GM21423 (cell line): ENCODE results near the gene KLHL29.

ENCODE experiments used
- ATAC-seq: cut with Tn5 transposase; IDR thresholded peaks from one replicate; pipeline ENCODE4 v1.9.1; 2021; ENCODE audit warnings: mild to moderate bottlenecking, moderate library complexity; ENCODE audit not compliant: unreplicated experiment

Gene KLHL29

GRCh38 chr2:23420091-23420839 lies 35.3 kb downstream of the KLHL29 start:
- no peak for ATAC-seq

DNA sequence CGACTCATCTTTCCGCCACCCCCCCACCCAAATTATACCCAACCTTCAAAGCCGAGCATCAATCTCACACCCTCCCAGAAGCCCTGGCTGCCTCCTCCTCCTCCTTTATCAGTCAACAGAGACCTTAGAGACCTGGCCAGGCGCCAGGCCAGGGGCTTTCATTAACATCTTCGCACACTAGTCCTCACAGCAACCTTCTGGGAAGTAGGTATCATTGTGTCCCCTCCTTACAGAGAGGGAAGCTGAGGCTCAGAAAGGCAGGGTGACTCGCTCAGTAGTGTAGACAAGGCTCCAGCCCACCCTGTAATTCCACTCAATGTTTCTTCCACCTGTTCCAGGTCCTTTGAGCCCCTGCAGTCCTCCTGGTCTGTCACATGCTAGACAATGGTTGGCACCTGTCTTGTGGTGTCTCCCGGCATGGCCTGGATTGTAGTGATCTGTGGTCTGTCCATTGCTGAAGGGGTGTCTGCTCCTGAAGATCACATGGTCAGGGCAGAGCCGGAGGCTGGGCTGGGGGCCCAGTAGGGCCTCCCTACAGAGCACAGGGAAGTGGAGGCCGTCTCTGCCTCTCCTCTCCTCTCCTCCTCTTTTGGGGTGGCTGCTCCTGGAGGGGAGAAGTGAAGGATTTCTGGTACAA lies 36.0 kb downstream of the KLHL29 start:
- ATAC-seq, result no peak

DNA sequence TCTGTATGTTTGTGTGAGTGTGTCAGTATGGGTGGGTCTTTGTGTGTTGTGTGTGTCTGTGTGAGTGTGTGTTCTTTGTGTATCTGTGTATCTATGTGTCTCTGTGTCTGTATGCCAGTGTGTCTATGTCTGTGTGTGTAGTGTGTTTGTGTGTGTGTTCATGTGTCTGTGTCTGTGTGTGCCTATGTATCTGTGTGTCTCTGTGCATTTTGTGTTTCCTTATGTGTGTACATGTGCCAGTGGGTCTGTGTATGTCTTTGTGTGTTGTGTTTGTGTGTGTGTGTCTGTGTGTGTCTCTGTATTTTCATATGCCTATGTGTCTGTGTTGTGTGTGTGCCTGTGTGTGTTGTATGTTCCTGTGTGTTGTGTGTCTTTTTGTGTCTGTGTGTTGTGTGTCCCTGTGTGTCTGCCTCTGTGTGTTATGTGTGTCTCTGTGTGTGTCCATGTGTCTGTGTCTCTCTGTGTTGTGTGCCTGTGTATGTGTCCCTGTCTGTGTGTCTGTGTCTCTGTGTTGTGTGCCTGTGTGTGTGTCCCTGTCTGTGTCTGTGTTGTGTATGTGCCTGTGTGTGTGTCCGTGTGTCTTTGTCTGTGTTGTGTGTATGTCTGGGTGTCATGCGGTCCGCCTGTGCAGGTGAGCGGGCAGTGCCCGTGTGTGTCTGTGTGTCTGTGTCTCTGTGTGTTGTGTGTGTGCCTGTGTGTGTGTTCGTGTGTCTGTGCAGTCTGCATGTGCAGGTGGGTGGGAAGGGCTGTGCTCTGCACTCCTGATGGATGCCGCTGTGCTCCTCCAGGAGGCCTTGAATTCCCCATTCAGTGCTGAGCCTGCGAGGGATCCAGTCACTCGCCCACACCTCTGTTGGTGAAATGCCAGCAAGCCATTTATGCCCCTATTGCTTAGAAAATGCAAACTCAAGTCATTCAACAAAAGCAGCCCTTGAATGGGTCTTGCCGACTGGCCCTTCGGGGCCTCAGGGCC lies 37.4 kb downstream of the KLHL29 start:
- ATAC-seq, result no peak

GRCh38 chr2:23423062-23423872 lies 38.3 kb downstream of the KLHL29 start:
- ATAC-seq, result no peak

- no peak for ATAC-seq
Observed at GRCh38 chr2:23423873-23424680, 39.1 kb downstream of the KLHL29 start.

- no peak for ATAC-seq
Observed at GRCh38 chr2:23425338-23425871, 40.4 kb downstream of the KLHL29 start.

DNA sequence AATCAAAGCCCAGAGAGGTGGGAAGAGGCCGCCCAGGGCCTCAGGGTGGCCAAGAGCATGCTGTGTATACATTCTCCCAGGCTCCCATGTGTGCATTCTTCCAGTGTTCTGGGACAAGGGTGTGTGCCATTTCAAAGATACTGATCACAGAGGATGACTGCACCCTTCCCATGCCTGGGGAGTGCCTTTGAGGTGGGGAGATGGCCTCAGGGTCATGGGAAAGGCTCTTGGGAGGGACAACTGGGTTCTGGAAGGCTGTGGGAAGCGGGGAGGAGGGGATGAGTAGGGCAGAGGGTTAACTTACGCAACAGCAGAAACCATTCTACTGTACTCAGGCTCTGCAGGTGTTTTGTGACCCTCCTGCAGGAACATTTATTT lies 40.9 kb downstream of the KLHL29 start:
- ATAC-seq, result no peak

- no peak for ATAC-seq
Observed at GRCh38 chr2:23426263-23426905, 41.4 kb downstream of the KLHL29 start.

GRCh38 chr2:23427350-23427749 lies 42.4 kb downstream of the KLHL29 start:
- no peak for ATAC-seq

- ATAC-seq, result no peak
Observed at GRCh38 chr2:23427976-23428375, 43.0 kb downstream of the KLHL29 start.

- no peak for ATAC-seq
Observed at GRCh38 chr2:23429036-23429435, 44.1 kb downstream of the KLHL29 start.

DNA sequence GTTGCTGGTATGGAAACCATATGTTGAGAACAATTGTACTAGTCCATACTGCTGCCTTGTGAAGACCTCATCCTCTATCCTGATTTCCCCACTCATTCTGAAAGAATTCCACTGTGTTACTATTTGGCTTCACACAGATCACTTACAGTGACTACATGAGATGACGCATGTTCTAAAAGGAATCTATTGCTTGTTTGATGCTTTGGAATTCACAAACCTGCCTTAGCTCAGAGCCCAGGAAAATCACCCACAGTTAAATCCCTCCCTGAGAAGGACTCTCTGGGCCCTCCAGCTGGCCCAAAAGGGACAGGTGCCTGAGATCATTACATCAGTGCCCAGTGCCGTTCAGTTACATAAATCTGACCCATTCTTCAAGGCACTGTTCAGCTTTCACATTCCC lies 45.3 kb downstream of the KLHL29 start:
- no peak for ATAC-seq

GRCh38 chr2:23432531-23432930 lies 47.6 kb downstream of the KLHL29 start:
- no peak for ATAC-seq

DNA sequence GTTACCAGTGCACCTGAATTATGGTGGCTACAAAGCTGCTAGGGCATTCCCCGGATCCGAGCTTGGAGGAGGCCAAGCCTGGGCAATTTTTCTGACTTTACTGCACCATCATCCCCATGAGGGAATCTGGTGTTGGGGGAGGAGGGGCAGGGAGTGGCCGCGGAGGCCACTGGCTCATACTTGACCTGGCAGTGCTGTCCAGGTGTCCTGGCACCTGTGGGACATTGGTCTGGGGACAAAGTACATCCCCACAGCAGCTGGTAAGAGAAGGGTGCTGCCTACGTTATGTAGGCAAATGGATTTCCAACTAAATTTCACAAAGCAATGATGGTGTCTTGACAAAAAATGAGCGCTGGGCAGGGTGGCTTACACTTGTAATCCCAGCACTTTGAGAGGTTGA lies 48.3 kb downstream of the KLHL29 start:
- ATAC-seq, result no peak

DNA sequence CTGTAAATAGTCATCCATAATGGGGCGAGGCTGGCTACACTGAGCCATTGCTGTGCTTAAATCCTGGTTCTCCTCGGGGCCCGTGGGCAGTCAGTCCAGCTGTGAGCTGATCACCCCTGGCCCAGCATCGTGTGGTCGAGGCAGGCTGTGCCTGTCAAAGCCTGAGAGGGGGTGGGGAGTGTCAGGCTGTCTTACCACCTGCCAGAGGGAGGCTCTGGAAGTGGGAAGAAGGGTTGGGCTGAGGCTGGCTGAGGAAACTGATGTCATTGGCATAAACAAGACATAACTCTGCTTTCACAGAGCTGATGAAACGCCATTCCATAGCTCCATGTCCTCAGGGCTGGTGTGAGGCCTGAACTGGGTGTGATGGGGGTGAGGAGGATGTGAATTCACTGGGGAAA lies 49.7 kb downstream of the KLHL29 start:
- no peak for ATAC-seq

- no peak for ATAC-seq
Observed at GRCh38 chr2:23435250-23436035, 50.5 kb downstream of the KLHL29 start.

- ATAC-seq, result no peak
Observed at GRCh38 chr2:23436346-23437098, 51.5 kb downstream of the KLHL29 start.

DNA sequence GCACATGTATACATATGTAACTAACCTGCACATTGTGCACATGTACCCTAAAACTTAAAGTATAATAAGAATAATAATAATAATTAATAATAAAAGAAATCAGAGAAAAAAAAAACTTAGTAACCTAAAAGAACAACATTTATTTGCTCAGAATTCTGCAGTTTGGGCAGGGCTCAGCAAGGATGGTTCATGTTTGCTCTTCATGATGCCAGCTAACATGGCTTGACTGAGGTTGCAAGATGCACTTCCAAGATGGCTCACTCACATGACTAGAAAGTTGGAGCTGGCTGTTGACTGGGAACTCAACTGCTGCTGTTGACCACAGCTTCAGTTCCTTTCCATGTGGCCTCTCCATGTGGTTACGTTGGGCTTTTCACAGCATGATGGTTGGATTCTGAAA lies 56.4 kb downstream of the KLHL29 start:
- ATAC-seq, result no peak
